GM21390 (cell line): ENCODE measurements around the gene KCNN2.

Source experiments
- ATAC-seq: cut with Tn5 transposase; IDR thresholded peaks from one replicate; pipeline ENCODE4 v1.9.1; 2021; ENCODE audit not compliant: unreplicated experiment

The KCNN2 gene

GRCh38 chr5:114362197-114362976, 517 bp downstream of the KCNN2 start:
- peak; percentile 26 for ATAC-seq

GRCh38 chr5:114362977-114363761, 1.3 kb downstream of the KCNN2 start:
- no peak for ATAC-seq

GRCh38 chr5:114363837-114364236, 2.0 kb downstream of the KCNN2 start:
- ATAC-seq, result no peak

- ATAC-seq, result no peak
Observed at GRCh38 chr5:114367029-114367428, 5.2 kb downstream of the KCNN2 start.

GRCh38 chr5:114369680-114370417, 8.0 kb downstream of the KCNN2 start:
- no peak for ATAC-seq

- no peak for ATAC-seq
Observed at GRCh38 chr5:114377050-114377844, 15.4 kb downstream of the KCNN2 start.

GRCh38 chr5:114377946-114378345, 16.1 kb downstream of the KCNN2 start:
- ATAC-seq, result no peak

GRCh38 chr5:114380721-114381120, 18.9 kb downstream of the KCNN2 start:
- no peak for ATAC-seq

GRCh38 chr5:114387433-114387832, 25.6 kb downstream of the KCNN2 start:
- no peak for ATAC-seq

- no peak for ATAC-seq
Observed at GRCh38 chr5:114390431-114390830, 28.6 kb downstream of the KCNN2 start.

GRCh38 chr5:114391321-114391720, 29.5 kb downstream of the KCNN2 start:
- ATAC-seq, result no peak

GRCh38 chr5:114393159-114393558, 31.3 kb downstream of the KCNN2 start:
- no peak for ATAC-seq

GRCh38 chr5:114402206-114402605, 40.3 kb downstream of the KCNN2 start:
- ATAC-seq, result no peak

- ATAC-seq, result no peak
Observed at GRCh38 chr5:114407783-114408182, 45.9 kb downstream of the KCNN2 start.

- no peak for ATAC-seq
Observed at GRCh38 chr5:114408847-114409246, 47.0 kb downstream of the KCNN2 start.

- ATAC-seq, result no peak
Observed at GRCh38 chr5:114411380-114411931, 49.6 kb downstream of the KCNN2 start.

GRCh38 chr5:114412510-114413171, 50.8 kb downstream of the KCNN2 start:
- ATAC-seq, result no peak

- ATAC-seq, result no peak
Observed at GRCh38 chr5:114415760-114416159, 53.9 kb downstream of the KCNN2 start.

GRCh38 chr5:114416254-114416653, 54.4 kb downstream of the KCNN2 start:
- no peak for ATAC-seq

- no peak for ATAC-seq
Observed at GRCh38 chr5:114417519-114417918, 55.6 kb downstream of the KCNN2 start.
